Stimulated activated CD4-positive, alpha-beta T cell treated with anti-CD3 and anti-CD28 coated beads, TNF-alpha, amount 100 ng/mL, for 24 hours (primary cell): ENCODE measurements around the gene CCDC197.

ENCODE experiments used
- DNase-seq, 3 experiments: peaks; one replicate each; pipeline ENCODE4 v3.0.0-alpha.2; 2020; ENCODE audit warnings: low read depth in 3 of 3

Gene CCDC197

GRCh38 chr14:93999573-93999972 is 2.5 kb downstream of the CCDC197 start:
- no peak for DNase-seq

GRCh38 chr14:94000267-94000666 is 3.2 kb downstream of the CCDC197 start:
- no peak for DNase-seq

GRCh38 chr14:94001016-94001415 is 3.9 kb downstream of the CCDC197 start:
- no peak for DNase-seq

- DNase-seq: peak; percentile 38 to 57 (median 44)
These were observed 4.6 kb downstream of the CCDC197 start for GRCh38 chr14:94001501-94002396.

- no peak for DNase-seq
These were observed 6.3 kb downstream of the CCDC197 start for GRCh38 chr14:94003397-94003796.

- DNase-seq: no peak
These were observed 6.9 kb downstream of the CCDC197 start for GRCh38 chr14:94004015-94004414.

- DNase-seq: no peak
These were observed 8.4 kb downstream of the CCDC197 start for GRCh38 chr14:94005324-94006073.

- no peak for DNase-seq
These were observed 11.1 kb downstream of the CCDC197 start for GRCh38 chr14:94008234-94008633.

GRCh38 chr14:94009767-94010166 is 12.7 kb downstream of the CCDC197 start:
- DNase-seq: no peak

- no peak for DNase-seq
These were observed 13.5 kb downstream of the CCDC197 start for GRCh38 chr14:94010625-94011024.

GRCh38 chr14:94011795-94012194 is 14.7 kb downstream of the CCDC197 start:
- DNase-seq: no peak

GRCh38 chr14:94014382-94014781 is 17.3 kb downstream of the CCDC197 start:
- DNase-seq: no peak

- DNase-seq: no peak
These were observed 18.1 kb downstream of the CCDC197 start for GRCh38 chr14:94015223-94015622.

- DNase-seq: no peak
These were observed 19.4 kb downstream of the CCDC197 start for GRCh38 chr14:94016446-94016976.

- no peak for DNase-seq
These were observed 21.2 kb downstream of the CCDC197 start for GRCh38 chr14:94018308-94018707.

GRCh38 chr14:94019329-94019728 is 22.2 kb downstream of the CCDC197 start:
- DNase-seq: no peak

GRCh38 chr14:94020267-94020666 is 23.2 kb downstream of the CCDC197 start:
- DNase-seq: no peak

GRCh38 chr14:94021001-94021400 is 23.9 kb downstream of the CCDC197 start:
- no peak for DNase-seq

GRCh38 chr14:94021416-94022157 is 24.5 kb downstream of the CCDC197 start:
- peak in 1 of 3 experiments; percentile 33 for DNase-seq

- no peak for DNase-seq
These were observed 25.7 kb downstream of the CCDC197 start for GRCh38 chr14:94022532-94023411.

GRCh38 chr14:94024549-94024948 is 27.4 kb downstream of the CCDC197 start:
- no peak for DNase-seq
